AG04450 (cell line): ENCODE data around the gene PTGES2. TPM values are rescaled to one million over a fixed set of nuclear protein-coding genes. Genes with fewer than 3 reads are reported as not detected.

ENCODE experiments used
- CTCF ChIA-PET: fragments of 300-600, 350-600 bp; formaldehyde crosslinking; extraction: SDS; loops from one replicate; lab custom pipeline; 2022; ENCODE audit warnings: antibody characterized with exemption, inconsistent platforms; lab: Charles Lee
- POLR2A ChIA-PET: fragments of 350-600 bp; formaldehyde crosslinking; extraction: SDS; loops from one replicate; lab custom pipeline; 2021; ENCODE audit warnings: antibody characterized with exemption, inconsistent platforms; lab: Yijun Ruan, JAX
- DNase-seq: peaks from one replicate; pipeline ENCODE4 v3.0.0-alpha.2; 2011; ENCODE audit warnings: low read depth, low spot score
- H3K27ac ChIP-seq: one replicate; pipeline ENCODE4 v1.5.1; 2012; ENCODE audit warnings: low read depth, low read length, control low read depth
- H3K27me3 ChIP-seq: one replicate; pipeline ENCODE4 v1.6.0; 2012; ENCODE audit warnings: low read length; ENCODE audit not compliant: control insufficient read depth, insufficient read depth
- H3K4me3 ChIP-seq: 2 replicates; pipeline ENCODE4 v1.5.1; 2011; ENCODE audit warnings: mild to moderate bottlenecking, low read depth, low read length, control low read depth
- H3K9me3 ChIP-seq: 2 replicates; pipeline ENCODE4 v1.5.1; 2012; ENCODE audit warnings: low read length; ENCODE audit not compliant: control insufficient read depth, insufficient read depth
- polyA plus RNA-seq: library from polyadenylated mRNA; depleted of rRNA; stranded (reverse); fragments of >200 nt; gene quantifications from 2 replicates; pipeline ENCODE4 v1.2.3, GENCODE V29; 2011
- TF ChIP-seq, protein P1 (sequence below): IDR thresholded peaks from 2 replicates; pipeline ENCODE4 v1.5.1; 2011; ENCODE audit warnings: low read depth, low read length, control low read depth, inconsistent platforms

The PTGES2 gene
- polyA plus RNA-seq, 1 experiment: 56.3 TPM

- POLR2A ChIA-PET: no interaction called here
- CTCF ChIA-PET: interaction anchor here (1.2 kb wide), 1 partner anchor 36 kb away, joined by 10 read pairs; no protein-coding TSS in a partner anchor
- TF ChIP-seq, protein P1, sequence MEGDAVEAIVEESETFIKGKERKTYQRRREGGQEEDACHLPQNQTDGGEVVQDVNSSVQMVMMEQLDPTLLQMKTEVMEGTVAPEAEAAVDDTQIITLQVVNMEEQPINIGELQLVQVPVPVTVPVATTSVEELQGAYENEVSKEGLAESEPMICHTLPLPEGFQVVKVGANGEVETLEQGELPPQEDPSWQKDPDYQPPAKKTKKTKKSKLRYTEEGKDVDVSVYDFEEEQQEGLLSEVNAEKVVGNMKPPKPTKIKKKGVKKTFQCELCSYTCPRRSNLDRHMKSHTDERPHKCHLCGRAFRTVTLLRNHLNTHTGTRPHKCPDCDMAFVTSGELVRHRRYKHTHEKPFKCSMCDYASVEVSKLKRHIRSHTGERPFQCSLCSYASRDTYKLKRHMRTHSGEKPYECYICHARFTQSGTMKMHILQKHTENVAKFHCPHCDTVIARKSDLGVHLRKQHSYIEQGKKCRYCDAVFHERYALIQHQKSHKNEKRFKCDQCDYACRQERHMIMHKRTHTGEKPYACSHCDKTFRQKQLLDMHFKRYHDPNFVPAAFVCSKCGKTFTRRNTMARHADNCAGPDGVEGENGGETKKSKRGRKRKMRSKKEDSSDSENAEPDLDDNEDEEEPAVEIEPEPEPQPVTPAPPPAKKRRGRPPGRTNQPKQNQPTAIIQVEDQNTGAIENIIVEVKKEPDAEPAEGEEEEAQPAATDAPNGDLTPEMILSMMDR: no peak
- no peak overlapping the region for H3K4me3 ChIP-seq
- H3K27ac ChIP-seq: no peak overlapping the region
- no peaks in the 10 kb centered on the region for H3K9me3 ChIP-seq
- no peak for DNase-seq
- H3K27me3 ChIP-seq: peaks cover 5% of the 10 kb centered on the region
Observed at GRCh38 chr9:128153947-128154695, 26.6 kb upstream of the PTGES2 start.

DNA sequence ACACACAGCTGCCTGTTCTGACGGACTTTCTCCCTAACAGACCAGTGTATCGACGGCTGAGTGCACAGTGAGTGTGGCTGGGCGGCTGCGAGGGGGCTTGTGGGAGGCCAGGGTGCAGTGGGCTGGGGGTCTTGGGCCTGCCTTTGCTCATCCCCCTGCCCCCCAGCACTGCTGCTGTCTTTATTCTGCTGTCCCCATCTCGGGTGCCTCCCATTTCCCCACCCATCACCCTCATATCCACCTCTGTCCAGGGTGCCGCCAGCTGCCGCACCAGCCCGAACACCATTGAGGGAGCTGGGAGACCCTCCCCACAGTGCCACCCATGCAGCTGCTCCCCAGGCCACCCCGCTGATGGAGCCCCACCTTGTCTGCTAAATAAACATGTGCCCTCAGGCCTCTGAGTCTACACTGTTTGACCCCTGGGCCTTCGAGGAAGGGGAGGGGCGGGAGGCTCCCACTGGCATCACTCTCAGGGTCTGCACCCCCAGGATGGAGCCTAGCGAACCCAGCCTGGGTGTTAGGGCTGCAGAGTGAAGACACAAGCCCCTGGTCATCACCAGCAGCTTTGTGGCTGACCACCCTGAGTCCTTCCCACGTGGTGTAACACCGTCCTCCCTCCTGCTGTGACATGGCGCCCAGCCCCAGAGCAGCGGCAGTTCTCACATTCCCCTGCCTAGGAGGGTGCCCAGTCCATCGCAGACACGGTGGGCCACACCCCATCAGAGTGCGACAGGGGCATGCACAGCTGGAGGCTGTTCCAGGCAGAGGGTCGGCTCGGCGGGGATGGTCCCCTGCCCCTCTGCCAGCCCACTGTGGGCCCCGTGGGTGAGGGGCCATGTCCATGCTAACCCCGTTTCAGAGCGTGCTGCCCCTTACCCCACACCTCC, 25.8 kb upstream of the PTGES2 start:
- CTCF ChIA-PET: no interaction called here

DNA sequence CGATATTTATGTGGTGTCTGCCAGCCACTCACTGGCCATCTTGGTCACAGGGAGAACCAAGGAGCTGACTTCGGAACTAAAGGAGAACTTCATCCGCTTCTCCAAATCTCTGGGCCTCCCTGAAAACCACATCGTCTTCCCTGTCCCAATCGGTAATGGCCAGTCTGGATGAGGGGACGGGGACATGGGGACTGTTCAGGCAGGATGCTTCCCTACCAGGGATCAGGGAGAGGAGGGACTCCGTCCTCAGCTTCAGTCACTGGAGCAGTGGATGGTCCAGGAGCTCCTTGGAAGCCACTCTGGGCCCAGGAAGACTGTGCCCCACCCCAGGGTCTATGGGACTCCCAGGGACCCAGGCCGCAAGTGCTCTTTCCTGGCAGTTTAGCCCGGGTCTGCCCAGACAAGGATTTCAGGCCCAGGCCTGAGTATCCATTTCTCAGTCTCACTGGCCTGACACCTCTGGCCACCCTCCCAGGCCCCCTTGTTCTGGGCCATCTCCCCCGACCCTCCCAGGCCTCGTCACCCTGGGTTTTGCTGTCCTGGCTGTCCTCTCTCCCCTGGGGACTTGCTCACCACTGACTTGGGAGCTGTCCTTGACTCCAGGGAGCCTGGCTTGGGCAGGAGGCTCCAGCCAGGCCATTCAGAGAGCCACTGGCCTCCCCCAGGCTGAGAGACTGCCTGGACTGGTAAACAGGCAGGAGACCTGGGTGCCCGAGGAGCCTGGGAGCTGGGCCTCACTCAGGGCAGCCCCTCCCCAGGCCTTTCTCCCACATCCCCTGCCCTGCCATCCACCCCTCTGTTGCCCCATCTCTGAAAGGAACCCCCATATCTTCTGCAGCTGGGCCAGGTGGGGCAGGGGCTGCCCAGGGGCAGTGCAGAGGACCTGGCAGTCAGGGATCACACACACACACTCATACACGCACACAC, 24.9 kb upstream of the PTGES2 start:
- CTCF ChIA-PET: interaction anchor here (1.6 kb wide), 1 partner anchor 35 kb away, joined by 4 read pairs; no protein-coding TSS in a partner anchor
- TF ChIP-seq, protein P1: no peak
- Histone ChIP-seq H3K9me3 (no peaks in the 10 kb centered on the region; the same call in 1 of the 2 replicates), H3K27me3 (peaks cover 7% of the 10 kb centered on the region), H3K27ac (no peak overlapping the region), H3K4me3 (no peak overlapping the region)
- no peak for DNase-seq
- POLR2A ChIA-PET: no interaction called here

More for the DNA sequence above, 25.8 kb upstream of the PTGES2 start:
- peaks cover 7% of the 10 kb centered on the region for H3K27me3 ChIP-seq
- H3K27ac ChIP-seq: no peak overlapping the region
- no peaks in the 10 kb centered on the region for H3K9me3 ChIP-seq
- DNase-seq: no peak
- no peak overlapping the region for H3K4me3 ChIP-seq
- TF ChIP-seq, protein P1: no peak
- POLR2A ChIA-PET: no interaction called here

DNA sequence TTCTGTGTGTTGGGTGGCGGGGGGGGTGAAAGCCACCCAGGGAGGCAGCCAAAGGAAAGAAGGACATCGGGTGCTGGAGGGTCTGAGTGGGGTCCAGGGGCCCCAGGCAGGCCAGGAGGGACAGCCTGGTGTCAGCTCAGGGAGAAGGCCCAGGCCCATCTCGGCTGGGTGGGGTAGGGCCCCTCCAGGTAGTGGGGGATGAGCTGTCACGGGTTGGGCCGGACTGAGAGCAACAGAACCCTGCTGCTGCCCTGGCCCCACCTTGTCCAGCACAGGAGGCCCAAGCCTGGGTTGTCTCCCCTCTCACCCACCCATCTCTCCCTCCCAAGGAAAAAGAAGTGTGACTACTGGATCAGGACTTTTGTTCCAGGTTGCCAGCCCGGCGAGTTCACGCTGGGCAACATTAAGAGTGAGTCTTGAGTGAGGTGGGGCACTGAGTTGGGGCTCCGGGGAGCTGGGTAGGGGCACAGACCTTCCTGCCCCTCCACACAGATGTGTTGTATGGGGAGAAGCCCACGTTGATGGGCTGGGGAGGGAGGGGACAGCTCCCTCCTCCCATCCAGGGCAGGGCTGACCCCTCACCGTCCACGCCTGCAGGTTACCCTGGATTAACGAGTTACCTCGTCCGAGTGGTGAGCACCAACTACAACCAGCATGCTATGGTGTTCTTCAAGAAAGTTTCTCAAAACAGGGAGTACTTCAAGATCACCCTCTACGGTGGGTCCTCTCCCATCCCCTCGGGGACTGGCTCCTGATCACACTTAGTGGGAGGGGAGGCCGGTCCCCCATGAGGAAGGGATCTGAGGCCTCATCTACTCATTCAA, 24.0 kb upstream of the PTGES2 start:
- CTCF ChIA-PET: interaction anchor here (1.6 kb wide), 1 partner anchor 34 kb away, joined by 4 read pairs; no protein-coding TSS in a partner anchor
- DNase-seq: no peak
- TF ChIP-seq, protein P1: no peak
- Histone ChIP-seq H3K4me3 (no peak overlapping the region), H3K9me3 (no peaks in the 10 kb centered on the region; the same call in 1 of the 2 replicates), H3K27me3 (peaks cover 10% of the 10 kb centered on the region), H3K27ac (no peak overlapping the region)
- POLR2A ChIA-PET: interaction anchor here (0.7 kb wide), 1 partner anchor 23 kb away, joined by 4 read pairs; no protein-coding TSS in a partner anchor
